Naive thymus-derived CD4-positive, alpha-beta T cell (primary cell): Measurements from ENCODE around the gene POLR2M. TPM values are rescaled to one million over a fixed set of nuclear protein-coding genes. Genes with fewer than 3 reads are reported as not detected.

Experiments used
- ATAC-seq: fragments of 150-1000 bp; cut with Tn5 transposase; 2 replicates; pipeline ENCODE4 v1.10.0; 2021; ENCODE audit warnings: mild to moderate bottlenecking, moderate library complexity
- CTCF ChIA-PET: fragments of 350-600 bp; sonication (Branson Sonifier 250); formaldehyde crosslinking; loops from one replicate; lab custom pipeline; 2021; ENCODE audit warnings: antibody characterized with exemption; lab: Charles Lee
- POLR2A ChIA-PET: fragments of 350-600 bp; sonication (Branson Sonifier 250); formaldehyde crosslinking; loops from one replicate; lab custom pipeline; 2021; ENCODE audit warnings: antibody characterized with exemption, inconsistent platforms; lab: Charles Lee
- DNase-seq, 9 donors: peaks; one replicate each; pipeline versions ENCODE4 v3.0.0 to v3.0.0-alpha.2; 2020 to 2022; ENCODE audit warnings: mixed read lengths in 1 of 9
- H3K27ac ChIP-seq: one replicate; pipeline ENCODE4 v1.7.0; 2013; ENCODE audit warnings: mild to moderate bottlenecking, low read depth, low read length, moderate library complexity
- H3K27me3 ChIP-seq, 2 donors: one replicate each; pipeline ENCODE4 v1.7.0; 2013; ENCODE audit warnings: low read length in 2 of 2, mild to moderate bottlenecking in 2 of 2, moderate library complexity in 2 of 2; ENCODE audit not compliant: control insufficient read depth in 2 of 2, insufficient read depth in 2 of 2
- H3K36me3 ChIP-seq, 3 experiments: 1 replicate in 2 of 3; 2 replicates in 1 of 3; pipeline ENCODE4 v1.7.0; 2013; ENCODE audit warnings: low read length in 3 of 3, mild to moderate bottlenecking in 3 of 3, moderate library complexity in 1 of 3; ENCODE audit not compliant: insufficient read depth in 3 of 3, control insufficient read depth in 2 of 3
- H3K4me1 ChIP-seq, 2 donors: one replicate each; pipeline ENCODE4 v1.7.0; 2013; ENCODE audit warnings: low read length in 2 of 2, mild to moderate bottlenecking in 2 of 2, moderate library complexity in 1 of 2; ENCODE audit not compliant: control insufficient read depth in 2 of 2, insufficient read depth in 2 of 2
- H3K4me3 ChIP-seq: 2 replicates; pipeline ENCODE4 v1.7.0; 2013; ENCODE audit warnings: mild to moderate bottlenecking, low read length
- H3K9me3 ChIP-seq, 3 experiments: 1 replicate in 2 of 3; 2 replicates in 1 of 3; pipeline ENCODE4 v1.7.0; 2013; ENCODE audit warnings: low read length in 3 of 3; ENCODE audit not compliant: control insufficient read depth in 2 of 3
- H3K27ac Mint-ChIP-seq, 9 donors: one replicate each; pipeline ENCODE4 v1.8.0; 2020 to 2022; ENCODE audit warnings: mixed read lengths in 9 of 9, mild to moderate bottlenecking in 8 of 9, moderate library complexity in 5 of 9, inconsistent platforms in 2 of 9
- H3K27me3 Mint-ChIP-seq, 5 donors: one replicate each; pipeline ENCODE4 v1.8.0; 2021 to 2022; ENCODE audit warnings: mixed read lengths in 5 of 5, mild to moderate bottlenecking in 1 of 5
- H3K36me3 Mint-ChIP-seq, 5 donors: one replicate each; pipeline ENCODE4 v1.8.0; 2020 to 2022; ENCODE audit warnings: mixed read lengths in 5 of 5, mild to moderate bottlenecking in 3 of 5, inconsistent platforms in 1 of 5
- H3K4me1 Mint-ChIP-seq, 7 donors: one replicate each; pipeline ENCODE4 v1.8.0; 2020 to 2022; ENCODE audit warnings: mixed read lengths in 7 of 7, mild to moderate bottlenecking in 3 of 7, inconsistent platforms in 1 of 7
- H3K4me3 Mint-ChIP-seq, 10 donors: one replicate each; pipeline ENCODE4 v1.8.0; 2020 to 2022; ENCODE audit warnings: mild to moderate bottlenecking in 10 of 10, mixed read lengths in 10 of 10, moderate library complexity in 6 of 10, inconsistent platforms in 2 of 10
- H3K9me3 Mint-ChIP-seq, 11 donors: one replicate each; pipeline ENCODE4 v1.8.0; 2020 to 2022; ENCODE audit warnings: mixed read lengths in 11 of 11, mild to moderate bottlenecking in 4 of 11, inconsistent platforms in 1 of 11, moderate library complexity in 1 of 11
- intact Hi-C, 2 donors: fragments of 100-400 bp; cut with micrococcal nuclease; formaldehyde crosslinking; loops; one replicate each; pipeline ENCODE4 v1.15.1; 2023
- polyA plus RNA-seq, 2 donors: library from polyadenylated mRNA; unstranded; fragments of 300-500 nt; fragmentation: Illumina TruSeq; gene quantifications; one replicate each; pipeline ENCODE4 v1.2.3, GENCODE V29; 2021
- total RNA-seq, 6 experiments: library from RNA in 5 of 6; stranded (reverse) in 5 of 6; gene quantifications; 1 replicate in 5 of 6; 2 replicates in 1 of 6; pipeline ENCODE4 v1.2.3 and lab custom pipeline; 2021 to 2026

POLR2M gene
- total and polyA plus RNA-seq, 7 experiments from 2014 or later = 60.4 to 105 (median 74.9) TPM

DNA sequence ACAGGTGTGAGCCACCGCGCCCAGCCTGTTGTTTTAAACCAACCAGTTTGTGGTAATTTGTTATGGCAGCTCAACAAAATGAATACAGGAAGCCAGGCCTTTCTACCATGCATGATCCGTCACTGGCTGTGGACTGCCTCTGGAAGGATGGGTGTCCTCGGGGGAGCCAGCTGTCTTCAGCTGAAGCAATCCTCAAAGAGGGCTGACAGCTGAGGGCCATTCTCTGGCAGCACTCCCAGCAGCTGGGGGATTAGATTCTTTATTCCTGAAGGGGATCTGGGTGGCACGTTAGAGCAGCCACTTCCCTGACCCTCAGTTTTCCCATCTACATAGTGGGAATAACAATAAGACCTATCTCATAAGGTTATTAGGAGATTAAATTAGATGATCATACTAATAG, 24.4 kb downstream of the POLR2M start:
- POLR2A ChIA-PET = no interaction called here

DNA sequence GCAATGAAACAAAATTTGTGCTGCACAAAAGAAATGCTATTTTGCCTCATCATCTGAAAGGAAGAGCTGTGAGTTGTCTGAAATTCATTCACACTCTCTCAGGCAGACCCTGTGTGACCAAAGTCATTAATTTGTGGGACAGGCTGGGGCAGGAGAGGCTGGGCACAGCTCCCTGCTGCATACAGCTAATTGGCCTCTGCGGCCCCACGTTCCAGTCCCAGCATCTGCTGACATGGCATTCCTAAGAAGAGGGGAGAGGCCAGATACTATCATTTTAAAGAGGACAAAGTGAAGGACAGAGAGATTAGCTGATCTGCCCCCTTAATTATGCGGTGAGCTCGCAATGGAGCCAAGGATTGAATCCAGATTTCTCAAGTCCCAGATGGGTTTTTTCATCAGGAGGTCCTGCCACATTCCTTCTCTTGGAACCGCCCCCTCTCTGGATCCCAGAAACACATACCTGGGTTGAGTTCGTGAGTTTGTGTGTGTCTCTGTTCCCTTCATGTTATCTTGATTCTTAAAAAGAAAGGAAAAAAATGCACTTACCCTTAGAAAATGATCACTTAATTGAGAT, 25.1 kb downstream of the POLR2M start:
- CTCF ChIA-PET = interaction anchor here (0.7 to 2.1 kb wide), 5 partner anchors 8 to 76 kb away, joined by 3 to 9 read pairs (median 5); no protein-coding TSS in a partner anchor
- Histone ChIP-seq H3K9me3 (no peaks in the 10 kb centered on the region), H3K4me3 (no peak overlapping the region), H3K27ac (no peak overlapping the region), H3K27me3 (no peaks in the 10 kb centered on the region), H3K4me1 (no peaks in the 10 kb centered on the region), H3K36me3 (no peaks in the 10 kb centered on the region)
- Mint-ChIP-seq H3K27me3 (no peaks in the 10 kb centered on the region), H3K27ac (peak overlapping the region in 1 of 9 donors; percentile 70), H3K36me3 (peaks cover 0 to 9% (median under 1%) of the 10 kb centered on the region in 5 donors), H3K4me3 (no peak overlapping the region), H3K4me1 (peaks cover 0 to 10% (median 5%) of the 10 kb centered on the region in 7 donors), H3K9me3 (peaks cover 0 to 3% (median 0%) of the 10 kb centered on the region in 11 donors)
- intact Hi-C loops = loop anchor here (1.0 to 5.0 kb wide), 4 partner anchors 130 to 172 kb away; no protein-coding TSS in a partner anchor
- ATAC-seq = no peak
- no peak for DNase-seq
- POLR2A ChIA-PET = interaction anchor here (0.6 kb wide), 1 partner anchor 7 kb away, joined by 3 read pairs; no protein-coding TSS in a partner anchor

More for the DNA sequence above, 24.4 kb downstream of the POLR2M start:
- no peak overlapping the region for H3K4me3 Mint-ChIP-seq
- DNase-seq (no peak), ATAC-seq (no peak)
- Histone ChIP-seq H3K9me3 (no peaks in the 10 kb centered on the region), H3K36me3 (no peaks in the 10 kb centered on the region), H3K27ac (no peak overlapping the region), H3K27me3 (no peaks in the 10 kb centered on the region), H3K4me1 (no peaks in the 10 kb centered on the region), H3K4me3 (no peak overlapping the region)
- CTCF ChIA-PET = interaction anchor here (0.8 to 2.1 kb wide), 3 partner anchors 10 to 99 kb away, joined by 3 to 9 read pairs (median 4); no protein-coding TSS in a partner anchor
- peaks cover 0 to 3% (median 0%) of the 10 kb centered on the region in 11 donors for H3K9me3 Mint-ChIP-seq
- peaks cover 0 to 13% (median 5%) of the 10 kb centered on the region in 5 donors for H3K36me3 Mint-ChIP-seq
- H3K27ac Mint-ChIP-seq = no peak overlapping the region
- H3K27me3 Mint-ChIP-seq = no peaks in the 10 kb centered on the region
- intact Hi-C loops = loop anchor here in 1 of 2 donors (5.0 kb wide), 1 partner anchor 131 kb away; no protein-coding TSS in a partner anchor
- peaks cover 0 to 10% (median 5%) of the 10 kb centered on the region in 7 donors for H3K4me1 Mint-ChIP-seq

DNA sequence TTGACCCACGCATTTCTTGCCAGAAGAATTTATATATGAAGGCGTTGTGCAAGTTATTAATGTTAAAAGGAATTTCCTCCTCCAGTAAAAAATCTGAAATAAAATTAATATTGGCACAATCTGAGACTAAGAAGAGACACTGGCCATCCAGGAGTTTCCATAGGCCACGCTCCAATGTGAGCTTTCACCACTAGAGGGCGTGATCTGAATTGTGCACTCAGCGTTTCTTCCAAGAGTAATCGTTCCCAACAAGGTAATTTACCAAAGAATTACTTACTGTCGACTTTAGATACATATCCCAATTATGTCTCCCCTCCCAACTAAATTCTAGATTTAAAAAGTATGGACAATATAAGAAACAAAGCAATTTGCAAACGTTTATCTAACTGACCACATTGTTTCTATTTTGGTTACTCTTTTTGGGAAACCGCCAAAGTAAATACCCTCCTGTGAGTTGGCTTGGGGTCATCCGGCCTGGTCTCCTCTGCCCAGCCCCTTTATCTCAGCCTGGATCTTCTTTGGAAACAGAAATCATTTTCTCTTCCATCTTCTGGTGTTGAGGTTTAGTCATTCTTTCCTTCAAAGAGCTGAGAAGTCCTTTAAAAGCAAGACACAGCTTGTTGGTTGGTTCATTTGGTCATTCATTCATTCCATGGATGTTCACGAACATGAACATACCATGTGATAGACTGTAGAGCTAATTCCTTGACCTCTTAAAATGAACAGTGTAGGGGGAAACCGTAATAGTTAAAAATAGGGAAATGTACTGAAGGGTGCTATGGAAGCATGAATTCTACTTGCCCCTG, 26.2 kb downstream of the POLR2M start:
- DNase-seq (peak in 6 of 9 donors; percentile 16 to 51 (median 34)), ATAC-seq (peak; percentile 52)
- CTCF ChIA-PET = interaction anchor here (0.7 to 2.1 kb wide), 12 partner anchors 9 to 1701 kb away, joined by 3 to 9 read pairs (median 3); no protein-coding TSS in a partner anchor
- POLR2A ChIA-PET = no interaction called here
- Histone ChIP-seq H3K4me3 (no peak overlapping the region), H3K27me3 (no peaks in the 10 kb centered on the region), H3K9me3 (no peaks in the 10 kb centered on the region), H3K36me3 (no peaks in the 10 kb centered on the region), H3K27ac (no peak overlapping the region), H3K4me1 (no peaks in the 10 kb centered on the region)
- H3K27me3 Mint-ChIP-seq = no peaks in the 10 kb centered on the region
- H3K4me1 Mint-ChIP-seq = peaks cover 4 to 21% (median 14%) of the 10 kb centered on the region in 7 donors
- peaks cover 0 to 14% (median 7%) of the 10 kb centered on the region in 5 donors for H3K36me3 Mint-ChIP-seq
- peak overlapping the region in 1 of 10 donors; percentile 24 for H3K4me3 Mint-ChIP-seq
- H3K9me3 Mint-ChIP-seq = peaks cover 0 to 3% (median 0%) of the 10 kb centered on the region in 11 donors
- no peak overlapping the region for H3K27ac Mint-ChIP-seq
- intact Hi-C loops = loop anchor here (1.0 to 5.0 kb wide), 4 partner anchors 129 to 173 kb away; no protein-coding TSS in a partner anchor

DNA sequence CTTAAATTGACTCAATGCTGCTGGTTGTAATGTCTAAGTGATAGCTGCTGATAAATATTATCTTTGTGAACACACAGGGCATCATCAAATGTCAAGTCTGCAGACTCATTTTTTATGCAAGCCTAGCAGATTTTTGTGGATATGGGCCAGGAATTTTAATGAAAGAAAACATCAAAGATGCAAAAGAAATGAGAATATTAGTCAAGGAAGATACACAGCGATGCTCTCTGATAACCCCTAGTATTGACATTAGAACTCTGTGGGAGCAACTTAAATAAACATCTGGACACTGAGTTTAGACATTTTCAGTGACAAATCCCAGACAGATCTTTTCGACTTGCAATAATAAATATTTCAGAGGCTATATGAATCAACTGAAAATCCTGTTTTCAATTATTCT, 28.3 kb downstream of the POLR2M start:
- no peak overlapping the region for H3K4me3 Mint-ChIP-seq
- H3K9me3 Mint-ChIP-seq = peaks cover 0 to 4% (median 0%) of the 10 kb centered on the region in 11 donors
- H3K27me3 Mint-ChIP-seq = no peaks in the 10 kb centered on the region
- peaks cover 0 to 10% (median 7%) of the 10 kb centered on the region in 5 donors for H3K36me3 Mint-ChIP-seq
- no peaks in the 10 kb centered on the region for H3K9me3 ChIP-seq
- DNase-seq (no peak), ATAC-seq (no peak)
- intact Hi-C loops = loop anchor here in 1 of 2 donors (5.0 kb wide), 1 partner anchor 127 kb away; no protein-coding TSS in a partner anchor
- ChIA-PET CTCF (interaction anchor here (0.6 to 1.4 kb wide), 2 partner anchors 126 to 173 kb away, joined by 3 read pairs; no protein-coding TSS in a partner anchor), POLR2A (no interaction called here)
- H3K36me3 ChIP-seq = no peaks in the 10 kb centered on the region
- no peaks in the 10 kb centered on the region for H3K27me3 ChIP-seq
- no peak overlapping the region for H3K4me3 ChIP-seq
- H3K27ac ChIP-seq = no peak overlapping the region
- no peaks in the 10 kb centered on the region for H3K4me1 ChIP-seq
- H3K27ac Mint-ChIP-seq = no peak overlapping the region
- peaks cover 5 to 25% (median 17%) of the 10 kb centered on the region in 7 donors for H3K4me1 Mint-ChIP-seq

DNA sequence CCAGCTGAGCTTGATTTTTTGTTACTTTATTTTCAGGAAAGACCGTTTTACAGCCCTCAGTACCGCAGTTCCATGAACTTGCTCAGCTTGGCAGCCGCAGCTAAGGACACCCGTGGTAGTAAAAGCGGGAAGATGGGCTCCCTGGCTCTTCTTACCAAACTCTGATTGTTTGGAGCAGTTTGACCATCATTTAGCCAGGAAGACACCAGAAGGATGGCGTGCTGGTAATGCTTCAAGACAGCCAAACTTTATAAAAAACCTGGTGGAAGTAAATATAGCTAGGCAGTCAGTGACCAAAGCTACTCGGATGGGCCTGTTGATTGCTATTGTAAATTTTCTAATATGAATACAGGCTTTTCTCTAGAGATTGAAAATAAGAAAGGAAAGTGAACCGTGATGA, 28.9 kb downstream of the POLR2M start:
- Histone ChIP-seq H3K4me1 (no peaks in the 10 kb centered on the region), H3K27ac (no peak overlapping the region), H3K4me3 (no peak overlapping the region), H3K9me3 (no peaks in the 10 kb centered on the region), H3K36me3 (no peaks in the 10 kb centered on the region), H3K27me3 (no peaks in the 10 kb centered on the region)
- DNase-seq = no peak
- Mint-ChIP-seq H3K4me1 (peaks cover 5 to 25% (median 17%) of the 10 kb centered on the region in 7 donors), H3K27me3 (no peaks in the 10 kb centered on the region), H3K27ac (no peak overlapping the region), H3K9me3 (peaks cover 0 to 4% (median 0%) of the 10 kb centered on the region in 11 donors), H3K4me3 (no peak overlapping the region), H3K36me3 (peaks cover 0 to 10% (median 7%) of the 10 kb centered on the region in 5 donors)
- intact Hi-C loops = no loop called here
- no peak for ATAC-seq
- ChIA-PET CTCF (interaction anchor here (0.6 kb wide), 1 partner anchor 176 kb away, joined by 3 read pairs; no protein-coding TSS in a partner anchor), POLR2A (no interaction called here)

DNA sequence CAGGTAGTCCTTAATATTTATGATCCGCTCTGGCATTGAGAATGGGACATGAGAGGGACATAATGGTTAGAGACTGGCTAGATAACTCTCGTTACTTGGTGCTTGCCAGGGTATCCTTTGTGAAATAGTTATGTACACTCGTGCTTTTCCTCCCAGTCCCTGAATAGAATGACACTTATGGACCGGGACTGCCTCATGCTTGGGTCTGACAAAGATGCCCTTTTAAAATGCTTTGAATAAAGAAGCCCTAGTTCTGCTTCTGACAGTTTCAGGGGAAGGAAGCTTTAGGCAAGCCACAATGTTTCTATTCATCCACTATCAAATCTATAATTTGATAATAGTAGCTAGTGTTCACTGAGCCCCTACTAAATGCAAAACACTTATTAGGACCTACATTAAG, 29.4 kb downstream of the POLR2M start:
- Histone ChIP-seq H3K4me3 (no peak overlapping the region), H3K27ac (no peak overlapping the region), H3K4me1 (no peaks in the 10 kb centered on the region), H3K9me3 (no peaks in the 10 kb centered on the region), H3K36me3 (no peaks in the 10 kb centered on the region), H3K27me3 (no peaks in the 10 kb centered on the region)
- intact Hi-C loops = no loop called here
- ChIA-PET CTCF (interaction anchor here (0.6 to 1.3 kb wide), 2 partner anchors 130 to 176 kb away, joined by 3 read pairs; no protein-coding TSS in a partner anchor), POLR2A (no interaction called here)
- H3K4me3 Mint-ChIP-seq = no peak overlapping the region
- H3K27ac Mint-ChIP-seq = no peak overlapping the region
- peaks cover 5 to 25% (median 17%) of the 10 kb centered on the region in 7 donors for H3K4me1 Mint-ChIP-seq
- peaks cover 0 to 4% (median 0%) of the 10 kb centered on the region in 11 donors for H3K9me3 Mint-ChIP-seq
- ATAC-seq = no peak
- H3K36me3 Mint-ChIP-seq = peaks cover 0 to 10% (median 7%) of the 10 kb centered on the region in 5 donors
- no peak for DNase-seq
- no peaks in the 10 kb centered on the region for H3K27me3 Mint-ChIP-seq
